ENCODE data around the gene SLC12A4.

SLC12A4 gene

GRCh38 chr16:67946966-67947558 is 21.4 kb downstream of the SLC12A4 start:
- Histone ChIP-seq H3K27ac (ENCODE audit: low read depth, low read length) (no peak overlapping the region), H3K79me2 (ENCODE audit: insufficient read depth, low read length) (no peaks in the 10 kb centered on the region), H3K9ac (ENCODE audit: low read length) (no peak overlapping the region), H3K27me3 (ENCODE audit: low read length) (no peaks in the 10 kb centered on the region), H3K36me3 (ENCODE audit: low read length) (no peaks in the 10 kb centered on the region), H2AFZ (ENCODE audit: low read depth, low read length, severe bottlenecking) (no peak overlapping the region), H4K20me1 (ENCODE audit: low read depth, low read length) (no peaks in the 10 kb centered on the region), H3K4me2 (ENCODE audit: low read depth, low read length, poor library complexity, severe bottlenecking) (no peak overlapping the region), H3K9me2 (replicated peaks; ENCODE audit: insufficient read depth, low read length) (no peaks in the 10 kb centered on the region), H3K4me3 (ENCODE audit: insufficient read depth, low read length, poor library complexity, severe bottlenecking) (no peak overlapping the region), H3F3A (ENCODE audit: insufficient read depth) (no peaks in the 10 kb centered on the region), H3K9me3 (ENCODE audit: insufficient read depth, low read length) (no peaks in the 10 kb centered on the region)
- TF ChIP-seq EZH2phosphoT487 (conservative IDR thresholded peaks at IDR 0.05; ENCODE audit: low read length) (no peak), CTCF (IDR thresholded peaks at IDR 0.05; ENCODE audit: insufficient read depth, low read length, poor library complexity, severe bottlenecking) (no peak)

- Histone ChIP-seq H3K9ac (ENCODE audit: low read length) (no peak overlapping the region), H4K20me1 (ENCODE audit: low read depth, low read length) (no peaks in the 10 kb centered on the region)
Measured at GRCh38 chr16:67946128-67946569, 22.3 kb downstream of the SLC12A4 start.

GRCh38 chr16:67945392-67945933 is 23.0 kb downstream of the SLC12A4 start:
- no peak overlapping the region for H3K9ac ChIP-seq (ENCODE audit: low read length)
- H3K79me2 ChIP-seq (ENCODE audit: insufficient read depth, low read length): no peaks in the 10 kb centered on the region
- H3K9me2 ChIP-seq (replicated peaks; ENCODE audit: insufficient read depth, low read length): no peaks in the 10 kb centered on the region
- no peak overlapping the region for H2AFZ ChIP-seq (ENCODE audit: low read depth, low read length, severe bottlenecking)
- H3K36me3 ChIP-seq (ENCODE audit: low read length): no peaks in the 10 kb centered on the region
- no peak overlapping the region for H3K4me3 ChIP-seq (ENCODE audit: insufficient read depth, low read length, poor library complexity, severe bottlenecking)
- no peak overlapping the region for H3K27ac ChIP-seq (ENCODE audit: low read depth, low read length)
- no peaks in the 10 kb centered on the region for H3K27me3 ChIP-seq (ENCODE audit: low read length)
- H4K20me1 ChIP-seq (ENCODE audit: low read depth, low read length): no peaks in the 10 kb centered on the region
- H3F3A ChIP-seq (ENCODE audit: insufficient read depth): peaks cover 7% of the 10 kb centered on the region; the same call in 1 of the 2 replicates
- no peak for TF ChIP-seq EZH2phosphoT487 (conservative IDR thresholded peaks at IDR 0.05; ENCODE audit: low read length)
- no peak for TF ChIP-seq CTCF (IDR thresholded peaks at IDR 0.05; ENCODE audit: insufficient read depth, low read length, poor library complexity, severe bottlenecking)
- no peaks in the 10 kb centered on the region for H3K9me3 ChIP-seq (ENCODE audit: insufficient read depth, low read length)
- H3K4me2 ChIP-seq (ENCODE audit: low read depth, low read length, poor library complexity, severe bottlenecking): no peak overlapping the region

More at GRCh38 chr16:67946128-67946569, 22.3 kb downstream of the SLC12A4 start:
- Histone ChIP-seq H3K79me2 (ENCODE audit: insufficient read depth, low read length) (no peaks in the 10 kb centered on the region), H3F3A (ENCODE audit: insufficient read depth) (peaks cover 7% of the 10 kb centered on the region; the same call in 1 of the 2 replicates), H3K27me3 (ENCODE audit: low read length) (no peaks in the 10 kb centered on the region), H2AFZ (ENCODE audit: low read depth, low read length, severe bottlenecking) (no peak overlapping the region), H3K4me2 (ENCODE audit: low read depth, low read length, poor library complexity, severe bottlenecking) (no peak overlapping the region), H3K4me3 (ENCODE audit: insufficient read depth, low read length, poor library complexity, severe bottlenecking) (no peak overlapping the region), H3K9me3 (ENCODE audit: insufficient read depth, low read length) (no peaks in the 10 kb centered on the region), H3K36me3 (ENCODE audit: low read length) (no peaks in the 10 kb centered on the region), H3K27ac (ENCODE audit: low read depth, low read length) (no peak overlapping the region), H3K9me2 (replicated peaks; ENCODE audit: insufficient read depth, low read length) (no peaks in the 10 kb centered on the region)
- no peak for TF ChIP-seq CTCF (IDR thresholded peaks at IDR 0.05; ENCODE audit: insufficient read depth, low read length, poor library complexity, severe bottlenecking)
- TF ChIP-seq EZH2phosphoT487 (conservative IDR thresholded peaks at IDR 0.05; ENCODE audit: low read length): no peak

Measured in SU-DHL-6 (cell line).